Measurements from ENCODE around the gene HMOX2. TPM values are rescaled to one million over a fixed set of nuclear protein-coding genes. Genes with fewer than 3 reads are reported as not detected.

Gene HMOX2
- total and polyA plus RNA-seq, 2 of the 13 experiments (the other 11 are each of a cell fraction or from before 2014, with no cell fraction given), result 60.3 to 70.4 TPM

- FAIRE-seq, result no peak
- TF ChIP-seq ZNF121 (CRISPR knock-in tag; IDR thresholded peaks at IDR 0.05), result peak; percentile 42; the same call in 1 of the 2 replicates
- peak; percentile 41; the same call in 1 of the 2 replicates for TF ChIP-seq NFE2L2 (IDR thresholded peaks at IDR 0.05; ENCODE audit: low read length)
- TF ChIP-seq ZBTB38 (CRISPR knock-in tag; IDR thresholded peaks at IDR 0.05), result peak; percentile 57; the same call in 1 of the 2 replicates
- peak; percentile 66; the same call in 1 of the 2 replicates for TF ChIP-seq ZC3H4 (CRISPR knock-in tag; IDR thresholded peaks at IDR 0.05; ENCODE audit: borderline replicate concordance)
- TF ChIP-seq CREB1 (IDR thresholded peaks at IDR 0.05), result no peak
- no peak; the same call in 1 of the 2 replicates for TF ChIP-seq CREB1 (CRISPR knock-in tag; IDR thresholded peaks at IDR 0.05)
- no peak for TF ChIP-seq ZBTB7B (CRISPR knock-in tag; IDR thresholded peaks at IDR 0.05)
- Histone ChIP-seq H3K4me1 (ENCODE audit: insufficient read depth, low read length) (peaks cover 34% of the 10 kb centered on the region), H3K27ac (ENCODE audit: extremely low read length, insufficient read depth, low read length) (peak overlapping the region; percentile 99), H2AFZ (ENCODE audit: low read length) (no peak overlapping the region), H3K9ac (ENCODE audit: insufficient read depth, low read depth, low read length) (peak overlapping the region; percentile 99), H3K4me3 (replicated peaks in 1 of 3; ENCODE audit: insufficient read depth in 1 of 3, low read depth in 2 of 3, low read length in 3 of 3) (peak overlapping the region; percentile 82 to 85 (median 84)), H3K9me3 (ENCODE audit: low read length) (no peaks in the 10 kb centered on the region), H3K27me3 (ENCODE audit: control insufficient read depth in 1 of 2, insufficient read depth in 2 of 2, low read length in 2 of 2) (no peaks in the 10 kb centered on the region; a peak in 1 of 5 replicates), H3K79me2 (ENCODE audit: insufficient read depth, low read length) (peaks cover 49% of the 10 kb centered on the region), H3K36me3 (replicated peaks in 1 of 2; ENCODE audit: control insufficient read depth in 1 of 2, insufficient read depth in 2 of 2, low read length in 2 of 2) (peaks cover 5 to 9% of the 10 kb centered on the region in 2 experiments; a peak in 3 of 5 replicates), H4K20me1 (ENCODE audit: insufficient read depth, low read length) (0 out of 2 replicates have a peak, but pooled peaks cover 4% of the 10 kb centered on the region), H3K4me2 (ENCODE audit: low read depth, low read length) (peak overlapping the region; percentile 93)
- POLR2A ChIA-PET, result interaction anchor here (0.6 to 2.1 kb wide), 17 partner anchors 10 to 307 kb away, joined by 3 to 20 read pairs (median 5); partner anchors contain the start of genes ANKS3, CORO7, DNAAF8 and HMOX2
- in situ Hi-C loops (cut with HindIII; ENCODE audit: extremely low pct_ligation_motif_present, low pct_unique_long_range_greater_than_20kb) (no loop called here), intact Hi-C loops (cut with micrococcal nuclease; ENCODE audit: unreplicated experiment) (loop anchor here (5.0 kb wide), 1 partner anchor 50 kb away; the partner anchor contains the start of gene HMOX2)
- TSS peak; percentile 70 for BruUV-seq (replicated peaks)
- DNase-seq (ENCODE audit: low spot score), result no peak
- 59% methylated on average over 12 of the region's 12 CpGs for WGBS (ENCODE audit: low lambda C conversion rate)
- CTCF ChIA-PET (ENCODE audit: low intra/inter-chr PET ratio, low total read pairs), result interaction anchor here (0.7 kb wide), 1 partner anchor 34 kb away, joined by 3 read pairs; no protein-coding TSS in a partner anchor
- no peak for ATAC-seq
Observed at GRCh38 chr16:4426722-4427372, 49.4 kb upstream of the HMOX2 start.

- no TSS peak for BruUV-seq (replicated peaks)
- no peak for ATAC-seq
- Histone ChIP-seq H3K36me3 (replicated peaks in 1 of 2; ENCODE audit: control insufficient read depth in 1 of 2, insufficient read depth in 2 of 2, low read length in 2 of 2) (peaks cover 5 to 9% of the 10 kb centered on the region in 2 experiments; a peak in 3 of 5 replicates), H3K9ac (ENCODE audit: insufficient read depth, low read depth, low read length) (no peak overlapping the region), H3K4me1 (ENCODE audit: insufficient read depth, low read length) (peaks cover 34% of the 10 kb centered on the region), H2AFZ (ENCODE audit: low read length) (no peak overlapping the region), H3K4me3 (replicated peaks in 1 of 3; ENCODE audit: insufficient read depth in 1 of 3, low read depth in 2 of 3, low read length in 3 of 3) (no peak overlapping the region), H4K20me1 (ENCODE audit: insufficient read depth, low read length) (0 out of 2 replicates have a peak, but pooled peaks cover 4% of the 10 kb centered on the region), H3K27me3 (ENCODE audit: control insufficient read depth in 1 of 2, insufficient read depth in 2 of 2, low read length in 2 of 2) (no peaks in the 10 kb centered on the region; a peak in 1 of 5 replicates), H3K79me2 (ENCODE audit: insufficient read depth, low read length) (peaks cover 49% of the 10 kb centered on the region), H3K9me3 (ENCODE audit: low read length) (no peaks in the 10 kb centered on the region), H3K4me2 (ENCODE audit: low read depth, low read length) (no peak overlapping the region), H3K27ac (ENCODE audit: extremely low read length, insufficient read depth, low read length) (no peak overlapping the region)
- FAIRE-seq, result no peak
- ChIA-PET CTCF (ENCODE audit: low intra/inter-chr PET ratio, low total read pairs) (no interaction called here), POLR2A (interaction anchor here (1.1 to 2.1 kb wide), 3 partner anchors 8 to 30 kb away, joined by 3 to 10 read pairs (median 4); no protein-coding TSS in a partner anchor)
- WGBS (ENCODE audit: low lambda C conversion rate), result 98% methylated on average over 7 of the region's 7 CpGs
- no peak for DNase-seq (ENCODE audit: low spot score)
- intact Hi-C loops (cut with micrococcal nuclease; ENCODE audit: unreplicated experiment) (loop anchor here (5.0 kb wide), 1 partner anchor 49 kb away; the partner anchor contains the start of gene HMOX2), in situ Hi-C loops (cut with HindIII; ENCODE audit: extremely low pct_ligation_motif_present, low pct_unique_long_range_greater_than_20kb) (no loop called here)
- TF ChIP-seq POLR2A (IDR thresholded peaks at IDR 0.05; ENCODE audit: insufficient read depth in 1 of 2, low read depth in 2 of 2, low read length in 2 of 2) (peak in 1 of 2 experiments; percentile 31; a peak in 1 of 4 replicates), HCFC1 (IDR thresholded peaks at IDR 0.05; ENCODE audit: low read depth, low read length) (no peak), ZNF121 (CRISPR knock-in tag; IDR thresholded peaks at IDR 0.05) (0 out of 2 replicates have a peak, but pooled peaks have one; percentile 41)
Observed at GRCh38 chr16:4428500-4428899, 47.7 kb upstream of the HMOX2 start.
